ENCODE data around the gene PPP1R13L. TPM values are rescaled to one million over a fixed set of nuclear protein-coding genes. Genes with fewer than 3 reads are reported as not detected.
"Not testable (repeated sequence)": the region's sequence is repeated elsewhere in the genome, so short reads cannot be mapped to it uniquely, and the experiment has no call there.

Gene PPP1R13L
- total RNA-seq, 4 donors from 2014 or later = 10.0 to 27.9 (median 17.1) TPM

- Histone ChIP-seq H3K27me3 (no peaks in the 10 kb centered on the region), H3K4me3 (no peak overlapping the region), H3K36me3 (peaks cover 0 to 82% (median 2%) of the 10 kb centered on the region in 3 donors), H3K27ac (no peak overlapping the region), H3K9me3 (no peaks in the 10 kb centered on the region), H3K4me1 (peaks cover 0 to 36% (median 5%) of the 10 kb centered on the region in 4 donors)
- TF ChIP-seq EP300 (IDR thresholded peaks at IDR 0.05) = no peak
- TF ChIP-seq POLR2A (IDR thresholded peaks at IDR 0.05) = no peak
- TF ChIP-seq CTCF (IDR thresholded peaks at IDR 0.05) = no peak
- no peak for DNase-seq (ENCODE audit: low spot score in 2 of 2)
- WGBS, 2 donors = 64 to 71% methylated on average over 9 of the region's 9 CpGs
Observed at GRCh38 chr19:45418802-45419201, 13.9 kb upstream of the PPP1R13L start.

- Histone ChIP-seq H3K36me3 (peaks cover 3 to 99% (median 15%) of the 10 kb centered on the region in 3 donors), H3K4me1 (peaks cover 0 to 24% (median 2%) of the 10 kb centered on the region in 4 donors), H3K27me3 (no peaks in the 10 kb centered on the region), H3K4me3 (no peak overlapping the region), H3K27ac (peak overlapping the region in 1 of 4 donors; percentile 37), H3K9me3 (no peaks in the 10 kb centered on the region)
- no peak for DNase-seq (ENCODE audit: low spot score in 2 of 2)
- 75 to 90% methylated on average over 4 of the region's 4 CpGs for WGBS, 2 donors
- no peak for TF ChIP-seq CTCF (IDR thresholded peaks at IDR 0.05)
Observed at GRCh38 chr19:45417151-45417550, 12.3 kb upstream of the PPP1R13L start.

- H3K4me1 ChIP-seq = peaks cover 0 to 13% (median 2%) of the 10 kb centered on the region in 4 donors
- TF ChIP-seq EP300 (IDR thresholded peaks at IDR 0.05) (no peak), POLR2A (IDR thresholded peaks at IDR 0.05) (no peak), CTCF (IDR thresholded peaks at IDR 0.05) (no peak)
Observed at GRCh38 chr19:45414468-45414867, 9.6 kb upstream of the PPP1R13L start.

GRCh38 chr19:45413497-45413896, 8.6 kb upstream of the PPP1R13L start:
- Histone ChIP-seq H3K4me3 (no peak overlapping the region), H3K27me3 (no peaks in the 10 kb centered on the region), H3K27ac (no peak overlapping the region), H3K9me3 (no peaks in the 10 kb centered on the region), H3K4me1 (peaks cover 0 to 13% (median 0%) of the 10 kb centered on the region in 4 donors), H3K36me3 (peaks cover 3 to 88% (median 15%) of the 10 kb centered on the region in 3 donors)
- DNase-seq (ENCODE audit: low spot score in 2 of 2) = no peak
- TF ChIP-seq EP300 (IDR thresholded peaks at IDR 0.05) (no peak), CTCF (IDR thresholded peaks at IDR 0.05) (no peak), POLR2A (IDR thresholded peaks at IDR 0.05) (no peak)
- WGBS, 2 donors = 75 to 80% methylated on average over 6 of the region's 6 CpGs

More at GRCh38 chr19:45414468-45414867, 9.6 kb upstream of the PPP1R13L start:
- Histone ChIP-seq H3K4me3 (no peak overlapping the region), H3K27ac (no peak overlapping the region), H3K36me3 (peaks cover 3 to 88% (median 15%) of the 10 kb centered on the region in 3 donors), H3K9me3 (no peaks in the 10 kb centered on the region), H3K27me3 (no peaks in the 10 kb centered on the region)
- WGBS, 2 donors = 94% methylated on average over 8 of the region's 8 CpGs
- no peak for DNase-seq (ENCODE audit: low spot score in 2 of 2)

- peaks cover 0 to 21% (median 5%) of the 10 kb centered on the region in 4 donors for H3K4me1 ChIP-seq
- not testable (repeated sequence) for H3K9me3 ChIP-seq; H3K27ac ChIP-seq; H3K27me3 ChIP-seq; DNase-seq (ENCODE audit: low spot score in 2 of 2); H3K4me3 ChIP-seq
- H3K36me3 ChIP-seq = peaks cover 3 to 60% (median 15%) of the 10 kb centered on the region in 3 donors
- 90 to 99% methylated on average over 4 of the region's 4 CpGs for WGBS, 2 donors
Observed at GRCh38 chr19:45410330-45410729, 5.5 kb upstream of the PPP1R13L start.

- Histone ChIP-seq H3K4me3 (no peak overlapping the region), H3K36me3 (peaks cover 3 to 53% (median 15%) of the 10 kb centered on the region in 3 donors), H3K9me3 (no peaks in the 10 kb centered on the region), H3K4me1 (peaks cover 0 to 29% (median 8%) of the 10 kb centered on the region in 4 donors), H3K27ac (no peak overlapping the region), H3K27me3 (peaks cover 3 to 6% of the 10 kb centered on the region in 2 donors)
- TF ChIP-seq CTCF (IDR thresholded peaks at IDR 0.05) (no peak), EP300 (IDR thresholded peaks at IDR 0.05) (no peak), POLR2A (IDR thresholded peaks at IDR 0.05) (no peak)
- DNase-seq (ENCODE audit: low spot score in 2 of 2) = no peak
- WGBS, 2 donors = 41 to 44% methylated on average over 4 of the region's 4 CpGs
Observed at GRCh38 chr19:45409557-45409920, 4.7 kb upstream of the PPP1R13L start.
